Ascending aorta (tissue), 2 donors: Measurements from ENCODE around the gene BAIAP2L2. TPM values are rescaled to one million over a fixed set of nuclear protein-coding genes. Genes with fewer than 3 reads are reported as not detected.

Experiments
- DNase-seq, 2 donors: peaks; one replicate each; pipeline ENCODE4 v3.0.0-alpha.2; 2019; ENCODE audit warnings: low spot score in 2 of 2
- H3K27ac ChIP-seq, 2 donors: fragments of 200-600 bp; sonication (generic); one replicate each; pipeline ENCODE4 v1.5.1; 2016 to 2017; ENCODE audit warnings: mild to moderate bottlenecking in 1 of 2
- H3K27me3 ChIP-seq: fragments of 200-600 bp; sonication (generic); one replicate; pipeline ENCODE4 v1.5.1; 2017
- H3K36me3 ChIP-seq, 2 donors: fragments of 200-600 bp; sonication (generic); one replicate each; pipeline ENCODE4 v1.5.1; 2016
- H3K4me1 ChIP-seq, 2 donors: fragments of 200-600 bp; sonication (generic); one replicate each; pipeline ENCODE4 v1.5.1; 2016 to 2017; ENCODE audit warnings: mild to moderate bottlenecking in 1 of 2
- H3K4me3 ChIP-seq, 2 donors: fragments of 200-600 bp; sonication (generic); one replicate each; pipeline ENCODE4 v1.5.1; 2016 to 2017; ENCODE audit warnings: mild to moderate bottlenecking in 1 of 2
- H3K9me3 ChIP-seq, 2 donors: fragments of 200-600 bp; sonication (generic); one replicate each; pipeline ENCODE4 v1.5.1; 2016
- intact Hi-C: fragments of 100-400 bp; cut with DNase I; formaldehyde crosslinking; loops from one replicate; pipeline ENCODE4 v1.15.1; 2023
- total RNA-seq: library from RNA; depleted of rRNA; stranded (reverse); fragments of >200 nt; gene quantifications from one replicate; pipeline ENCODE4 v1.1.0, GENCODE V29; 2016
- TF ChIP-seq, protein P1 (sequence below), 3 experiments: fragments of 200-600 bp in 2 of 3; fragments of 450-650 bp in 1 of 3; sonication (generic) in 2 of 3; IDR thresholded peaks; one replicate each; pipeline ENCODE4 v1.5.1; 2016 to 2019; ENCODE audit warnings: antibody characterized with exemption in 3 of 3, mild to moderate bottlenecking in 1 of 3, moderate library complexity in 1 of 3

Gene BAIAP2L2
- total RNA-seq, 1 donor from 2014 or later, result not detected

DNA sequence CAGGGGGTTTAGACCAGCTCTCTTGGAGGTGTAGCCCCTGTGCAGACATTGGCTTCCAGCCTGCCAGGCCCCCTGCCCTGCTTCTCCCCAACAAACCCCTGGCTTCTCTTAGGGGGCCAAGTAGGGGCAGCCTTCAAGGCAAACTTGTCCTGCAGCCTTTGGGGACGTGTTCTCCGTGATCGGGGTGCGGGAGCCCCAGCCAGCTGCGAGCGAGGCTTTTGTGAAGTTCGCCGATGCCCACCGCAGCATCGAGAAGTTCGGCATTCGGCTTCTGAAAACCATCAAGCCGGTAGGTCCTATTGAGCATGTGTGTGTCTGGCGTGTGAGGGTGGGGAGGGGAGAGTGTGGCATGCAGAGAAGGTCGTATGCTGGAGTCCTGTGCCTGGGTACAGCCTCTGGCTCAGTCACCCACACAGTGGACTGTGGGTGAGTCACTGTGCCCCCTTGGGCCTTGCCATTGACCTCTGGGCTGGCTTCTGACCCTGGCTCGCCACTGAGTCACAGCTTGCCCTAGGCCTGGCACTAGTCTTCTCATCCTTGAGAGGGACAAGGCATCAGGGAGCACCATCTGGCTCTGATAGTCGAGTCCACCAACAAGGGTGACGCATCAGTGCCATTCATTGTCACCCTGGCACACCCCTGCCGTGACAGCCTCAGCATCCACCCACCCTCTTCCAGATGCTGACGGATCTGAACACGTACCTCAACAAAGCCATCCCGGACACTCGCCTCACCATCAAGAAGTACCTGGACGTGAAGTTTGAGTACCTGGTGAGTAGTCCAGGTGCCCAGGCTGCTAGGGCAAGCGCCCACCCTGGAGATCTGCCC, 37.9 kb downstream of the BAIAP2L2 start:
- Histone ChIP-seq H3K4me1 (peaks cover 30 to 36% of the 10 kb centered on the region in 2 donors), H3K36me3 (peaks cover 40 to 42% of the 10 kb centered on the region in 2 donors), H3K27me3 (no peaks in the 10 kb centered on the region), H3K27ac (peak overlapping the region; percentile 94 to 97), H3K9me3 (no peaks in the 10 kb centered on the region), H3K4me3 (no peak overlapping the region)
- DNase-seq, result no peak
- intact Hi-C loops, result no loop called here
- TF ChIP-seq, protein P1, sequence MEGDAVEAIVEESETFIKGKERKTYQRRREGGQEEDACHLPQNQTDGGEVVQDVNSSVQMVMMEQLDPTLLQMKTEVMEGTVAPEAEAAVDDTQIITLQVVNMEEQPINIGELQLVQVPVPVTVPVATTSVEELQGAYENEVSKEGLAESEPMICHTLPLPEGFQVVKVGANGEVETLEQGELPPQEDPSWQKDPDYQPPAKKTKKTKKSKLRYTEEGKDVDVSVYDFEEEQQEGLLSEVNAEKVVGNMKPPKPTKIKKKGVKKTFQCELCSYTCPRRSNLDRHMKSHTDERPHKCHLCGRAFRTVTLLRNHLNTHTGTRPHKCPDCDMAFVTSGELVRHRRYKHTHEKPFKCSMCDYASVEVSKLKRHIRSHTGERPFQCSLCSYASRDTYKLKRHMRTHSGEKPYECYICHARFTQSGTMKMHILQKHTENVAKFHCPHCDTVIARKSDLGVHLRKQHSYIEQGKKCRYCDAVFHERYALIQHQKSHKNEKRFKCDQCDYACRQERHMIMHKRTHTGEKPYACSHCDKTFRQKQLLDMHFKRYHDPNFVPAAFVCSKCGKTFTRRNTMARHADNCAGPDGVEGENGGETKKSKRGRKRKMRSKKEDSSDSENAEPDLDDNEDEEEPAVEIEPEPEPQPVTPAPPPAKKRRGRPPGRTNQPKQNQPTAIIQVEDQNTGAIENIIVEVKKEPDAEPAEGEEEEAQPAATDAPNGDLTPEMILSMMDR (IDR thresholded peaks at IDR 0.05), result no peak

DNA sequence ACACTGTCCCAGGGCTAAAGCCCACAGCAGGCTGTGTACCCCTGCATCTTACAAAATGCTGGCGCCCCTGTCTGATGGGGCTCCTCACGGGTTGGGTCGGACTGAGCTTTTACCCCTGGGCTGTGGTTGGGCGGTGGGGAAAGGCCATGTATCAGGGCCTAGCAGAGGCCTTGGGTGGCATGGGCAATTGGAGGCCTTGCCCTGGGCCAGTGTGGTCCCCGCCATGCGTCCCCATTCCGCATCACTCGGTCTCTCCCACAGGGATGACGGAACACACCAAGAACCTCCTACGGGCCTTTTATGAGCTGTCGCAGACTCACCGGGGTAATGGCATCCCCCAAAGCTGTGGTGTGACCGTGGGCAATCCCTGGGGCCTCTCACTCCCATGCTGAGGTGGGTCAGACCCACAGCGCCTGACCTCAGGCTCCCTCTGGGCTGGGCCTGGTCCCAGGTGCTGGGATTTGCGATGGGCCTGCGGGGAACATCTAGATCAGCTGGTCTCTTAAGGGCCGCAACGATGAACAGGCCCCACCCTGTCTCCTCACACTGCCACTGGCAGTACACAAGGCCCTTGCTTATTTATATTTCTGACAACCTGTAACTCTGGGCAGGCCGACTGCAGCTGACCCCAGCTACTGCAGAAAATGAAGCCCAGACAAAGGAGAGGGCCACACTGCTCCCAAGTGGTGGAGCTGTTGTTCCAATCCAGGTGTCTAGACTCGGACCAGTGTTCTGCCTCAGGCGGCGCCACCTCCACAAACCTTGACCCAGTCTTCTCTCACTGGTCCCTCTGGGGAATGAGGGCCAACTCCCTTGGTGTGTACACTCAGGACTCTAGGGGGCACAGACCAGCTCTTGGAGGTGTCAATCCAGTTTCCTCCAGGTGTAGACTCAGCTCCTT, 38.8 kb downstream of the BAIAP2L2 start:
- Histone ChIP-seq H3K27ac (peak overlapping the region; percentile 94 to 97), H3K27me3 (no peaks in the 10 kb centered on the region), H3K4me3 (no peak overlapping the region), H3K9me3 (no peaks in the 10 kb centered on the region), H3K36me3 (peaks cover 40 to 42% of the 10 kb centered on the region in 2 donors), H3K4me1 (peaks cover 30 to 44% of the 10 kb centered on the region in 2 donors)
- DNase-seq, result no peak
- TF ChIP-seq, protein P1 (IDR thresholded peaks at IDR 0.05), result no peak
- intact Hi-C loops, result no loop called here

DNA sequence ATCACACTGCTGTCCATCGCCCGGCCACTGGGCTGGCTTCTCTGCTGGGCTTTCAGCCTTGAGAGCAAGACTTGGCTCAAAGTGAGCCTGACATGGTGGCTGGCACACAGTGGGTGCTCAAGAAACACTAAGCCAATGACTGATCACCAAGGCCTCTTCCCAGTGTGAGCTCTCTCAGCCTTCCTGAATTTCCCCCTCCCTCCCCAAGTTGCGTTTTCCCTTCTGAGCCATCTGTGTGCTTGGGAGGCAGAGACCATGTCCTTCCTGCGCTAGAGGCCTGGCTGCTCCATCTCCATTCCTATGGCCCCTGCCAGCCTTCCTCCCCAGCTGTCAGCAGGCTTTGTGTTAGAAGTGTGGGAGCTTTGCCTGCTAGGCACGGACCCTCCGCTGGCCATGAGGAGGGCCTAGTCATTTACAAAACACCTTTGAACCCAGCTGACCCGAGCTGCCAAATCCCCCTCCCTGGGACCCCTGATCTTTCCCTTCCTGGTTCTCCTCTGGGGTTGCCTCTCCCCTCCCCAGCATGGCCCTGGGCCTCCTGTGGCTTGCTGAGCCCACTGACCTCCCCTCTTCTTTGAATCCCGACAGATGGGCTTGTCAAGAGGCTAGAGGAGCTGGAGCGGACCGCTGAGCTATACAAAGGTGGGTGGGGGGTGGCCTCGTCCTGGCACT, 40.1 kb downstream of the BAIAP2L2 start:
- no peak overlapping the region for H3K4me3 ChIP-seq
- no peak for DNase-seq
- H3K27me3 ChIP-seq, result no peaks in the 10 kb centered on the region
- intact Hi-C loops, result no loop called here
- peaks cover 43 to 44% of the 10 kb centered on the region in 2 donors for H3K36me3 ChIP-seq
- H3K9me3 ChIP-seq, result no peaks in the 10 kb centered on the region
- peaks cover 32 to 48% of the 10 kb centered on the region in 2 donors for H3K4me1 ChIP-seq
- TF ChIP-seq, protein P1 (IDR thresholded peaks at IDR 0.05), result no peak
- H3K27ac ChIP-seq, result peak overlapping the region; percentile 94 to 97

DNA sequence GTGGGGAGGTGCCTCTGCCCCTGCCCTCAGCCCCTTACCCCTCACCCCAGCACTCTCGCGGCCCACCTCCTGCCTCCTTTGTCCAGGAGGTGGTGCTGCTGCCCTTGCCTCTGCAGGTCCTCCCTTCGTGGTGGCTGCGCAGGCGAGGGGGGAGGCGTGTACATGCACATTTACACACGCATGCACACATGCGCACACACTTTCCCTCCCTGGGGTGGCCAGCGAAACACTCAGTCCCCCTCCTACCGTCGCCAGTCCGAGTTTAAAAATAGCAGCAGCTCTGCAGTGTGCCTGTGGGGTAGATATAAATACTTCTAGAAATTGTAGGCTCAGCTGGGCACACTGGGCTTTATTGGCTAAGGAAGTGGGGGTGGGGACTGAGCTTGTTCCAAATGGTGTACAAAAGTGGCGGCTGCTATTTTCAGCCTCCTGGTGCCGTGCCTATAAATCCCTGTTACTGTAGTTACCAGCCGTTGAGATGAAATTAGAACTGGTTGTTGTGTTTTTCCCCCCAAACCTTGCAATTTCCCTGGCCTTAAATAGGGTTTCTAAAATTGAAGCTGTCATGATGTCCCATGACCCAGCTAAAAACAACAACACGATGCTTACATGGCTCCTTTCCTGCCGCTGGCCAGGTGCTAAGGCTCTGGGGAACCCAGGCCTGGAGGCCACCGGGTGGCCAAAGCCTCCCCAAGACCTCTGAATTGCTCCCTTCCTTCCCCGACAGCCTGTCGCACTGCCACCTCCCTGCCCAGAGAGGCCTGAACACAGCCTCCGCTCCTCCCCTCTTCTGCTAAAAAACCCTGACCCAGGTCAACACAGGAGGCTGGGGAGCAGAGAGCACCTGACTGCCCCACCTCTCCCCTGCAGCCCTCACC, 40.9 kb downstream of the BAIAP2L2 start:
- no peaks in the 10 kb centered on the region for H3K9me3 ChIP-seq
- peak overlapping the region in 1 of 2 donors; percentile 40 for H3K4me3 ChIP-seq
- peak; percentile 82 to 97 for DNase-seq
- H3K27ac ChIP-seq, result peak overlapping the region; percentile 94 to 97
- H3K27me3 ChIP-seq, result no peaks in the 10 kb centered on the region
- H3K36me3 ChIP-seq, result peaks cover 43 to 44% of the 10 kb centered on the region in 2 donors
- peaks cover 32 to 48% of the 10 kb centered on the region in 2 donors for H3K4me1 ChIP-seq
- intact Hi-C loops, result loop anchor here (1.0 to 5.0 kb wide), 6 partner anchors 148 to 503 kb away; partner anchors contain the start of genes DMC1 and TMEM184B
- TF ChIP-seq, protein P1 (IDR thresholded peaks at IDR 0.05), result peak; percentile 81 to 88 (median 84)
